Stimulated activated CD8-positive, alpha-beta memory T cell treated with anti-CD3 and anti-CD28 coated beads, Interleukin-12 subunit alpha, Interleukin-12 subunit beta, amount 100 ng/mL, for 1 hour (primary cell): Measurements from ENCODE around the gene CDH13.

Source experiments
- DNase-seq: peaks from one replicate; pipeline ENCODE4 v3.0.0-alpha.2; 2020; ENCODE audit warnings: low read depth

CDH13 gene

DNA sequence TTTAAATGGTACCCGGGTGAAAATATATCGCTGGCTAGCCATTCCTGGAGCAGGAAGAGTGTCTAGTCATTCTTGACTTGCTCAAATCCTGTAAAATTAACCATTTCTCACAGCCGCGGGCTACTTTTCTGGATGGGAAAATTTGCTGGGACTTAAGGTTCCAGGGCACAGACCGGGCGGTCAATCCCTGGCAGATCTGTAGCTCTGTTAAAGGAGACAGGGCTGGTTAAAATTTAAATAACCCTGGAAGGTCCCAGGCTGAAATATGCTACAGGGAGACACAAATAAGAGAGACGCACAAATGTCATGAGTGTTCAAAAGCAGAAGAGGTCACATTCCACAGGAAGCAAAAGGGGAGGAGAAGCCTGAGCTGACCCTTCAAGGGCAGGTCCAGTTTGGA, 951.4 kb downstream of the CDH13 start:
- DNase-seq = no peak

DNA sequence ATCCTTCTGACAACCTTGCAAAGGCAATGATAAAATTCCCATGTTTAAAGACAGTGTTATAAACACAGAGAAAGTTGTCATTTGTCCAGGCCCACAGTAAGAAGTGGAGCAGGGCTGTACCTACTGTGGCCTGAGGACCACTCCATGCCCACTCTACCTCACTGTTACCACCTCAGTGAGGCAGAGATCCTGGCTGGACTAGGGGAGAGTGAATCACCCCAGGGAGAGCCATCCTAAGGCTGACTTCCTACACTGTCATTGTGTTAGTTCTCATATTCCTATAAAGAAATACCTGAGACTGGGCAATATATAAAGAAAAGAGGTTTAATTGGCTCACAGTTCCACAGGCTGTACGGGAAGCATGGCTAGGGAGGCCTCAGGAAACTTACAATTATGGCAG, 952.3 kb downstream of the CDH13 start:
- DNase-seq = no peak

DNA sequence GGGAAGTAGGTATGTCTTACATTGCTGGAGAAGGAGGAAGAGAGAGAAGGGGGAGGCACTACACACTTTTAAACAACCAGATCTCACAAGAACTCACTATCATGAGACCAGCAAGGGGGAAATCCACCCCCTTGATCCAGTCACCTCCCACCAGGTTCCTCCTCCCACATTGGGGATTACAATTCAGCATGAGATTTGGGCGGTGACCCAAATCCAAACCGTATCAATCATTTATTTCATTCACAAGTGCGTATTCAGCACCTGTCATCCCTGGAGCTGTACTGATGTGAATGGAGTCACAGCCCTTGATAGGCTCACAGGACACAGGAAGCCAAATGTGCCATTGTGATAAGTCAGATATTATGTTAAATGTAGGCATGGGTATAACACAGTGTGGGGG, 952.7 kb downstream of the CDH13 start:
- DNase-seq = no peak

DNA sequence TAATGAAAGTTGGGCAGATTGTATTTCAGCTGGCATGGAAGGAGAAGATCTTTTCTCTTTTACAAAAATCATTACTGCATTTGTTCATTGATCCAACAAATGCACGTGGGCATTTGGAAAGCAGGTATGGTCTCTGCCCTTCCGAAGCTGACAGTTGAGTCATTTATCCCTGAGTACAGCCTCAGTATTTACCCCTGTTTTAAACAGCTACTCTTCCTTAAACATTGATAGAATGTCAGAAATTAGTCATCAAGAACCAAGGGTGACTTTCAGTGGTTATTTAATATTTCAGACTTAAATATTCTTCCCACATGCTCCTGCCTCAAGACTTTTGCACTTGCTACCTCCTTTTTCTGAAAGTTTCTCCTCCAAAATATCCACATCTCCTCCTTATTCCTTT, 954.3 kb downstream of the CDH13 start:
- DNase-seq = no peak

DNA sequence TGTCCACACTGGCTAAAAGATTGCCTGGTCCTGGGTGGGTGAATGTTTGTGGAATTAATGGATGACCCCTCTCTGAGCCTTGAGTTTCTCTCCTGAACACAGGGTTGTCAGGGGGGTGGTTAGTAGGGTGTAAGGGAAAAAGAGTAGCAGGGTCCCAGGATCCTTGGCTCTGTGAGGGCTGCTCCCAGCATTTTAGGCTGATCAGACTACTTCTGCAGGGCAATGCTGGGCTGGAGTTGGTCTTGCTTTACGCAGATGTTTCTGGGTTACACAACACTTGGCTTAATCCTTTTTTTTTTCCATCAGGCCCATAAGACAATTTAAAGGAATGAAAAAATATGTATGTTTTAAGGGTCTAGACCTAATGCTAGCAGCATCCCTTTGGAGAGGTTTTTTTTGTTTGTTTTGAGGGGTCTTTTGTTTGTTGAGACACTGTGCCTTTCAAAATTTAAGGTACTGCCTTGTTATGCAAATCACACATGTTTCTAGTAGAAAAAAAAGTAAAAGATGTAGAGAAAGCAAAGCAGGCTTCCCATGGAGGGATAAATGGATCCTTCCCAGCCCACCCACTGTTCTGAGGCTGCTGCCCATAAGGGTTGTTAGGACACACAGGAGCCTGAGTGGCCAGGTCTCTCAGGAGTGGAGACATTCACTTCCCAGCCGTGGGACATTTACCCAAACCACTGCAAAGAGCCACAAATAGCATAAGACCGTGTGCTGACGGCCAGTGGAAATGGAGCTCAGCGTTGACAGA, 955.4 kb downstream of the CDH13 start:
- no peak for DNase-seq

DNA sequence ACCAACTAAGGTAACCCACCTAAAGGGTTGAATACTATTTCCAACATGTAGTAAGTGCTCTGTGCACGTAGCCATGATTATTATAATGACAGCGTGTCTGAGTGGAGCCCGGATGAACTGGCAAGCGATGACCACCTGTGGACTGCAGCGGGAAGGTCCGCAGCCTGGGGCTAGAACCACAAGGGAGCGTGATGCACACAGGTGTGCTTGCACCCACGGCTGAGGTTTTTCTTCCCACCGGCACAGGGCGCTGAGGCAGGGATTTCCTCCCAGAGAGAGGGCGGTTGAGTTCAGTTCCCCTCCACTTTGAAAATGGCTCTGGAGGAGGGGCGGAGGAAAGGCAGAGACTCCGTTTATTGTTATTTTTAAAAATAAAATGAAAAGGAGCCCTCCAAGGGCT, 959.3 kb downstream of the CDH13 start:
- no peak for DNase-seq

DNA sequence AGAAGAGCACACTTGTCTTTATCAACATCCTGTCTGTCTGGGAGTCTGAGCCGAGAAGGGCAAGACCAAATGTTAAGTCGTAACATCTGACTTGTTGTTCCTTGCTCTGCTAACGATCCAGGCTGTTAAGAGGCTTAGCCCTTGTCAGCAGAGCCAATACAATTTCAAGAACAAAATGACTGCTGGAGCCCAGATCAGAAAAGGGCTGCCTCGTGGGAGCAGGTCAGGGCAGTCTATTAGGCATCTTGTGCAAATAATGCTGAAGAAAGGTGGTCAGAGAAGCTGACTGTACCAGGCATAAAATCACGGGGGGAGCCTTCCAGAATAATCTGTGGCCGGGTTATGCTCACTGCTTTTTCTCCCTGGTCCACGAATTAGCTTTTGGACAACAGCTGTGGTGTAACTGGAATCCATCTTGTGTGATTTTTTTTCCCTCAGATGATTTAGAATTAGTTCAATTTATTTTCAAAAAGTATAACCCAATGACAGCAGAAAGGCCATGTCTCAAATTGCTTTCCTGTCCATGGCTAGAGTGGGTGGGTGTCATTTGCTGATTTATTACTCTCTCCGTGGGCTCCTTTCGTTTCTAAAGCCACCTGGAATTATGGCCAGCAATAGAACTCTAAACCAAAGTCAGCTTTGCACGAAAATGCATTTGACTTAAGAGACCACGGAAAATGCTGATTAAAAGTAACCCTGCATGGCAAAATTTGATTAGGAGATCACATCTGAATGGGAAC, 959.9 kb downstream of the CDH13 start:
- no peak for DNase-seq

DNA sequence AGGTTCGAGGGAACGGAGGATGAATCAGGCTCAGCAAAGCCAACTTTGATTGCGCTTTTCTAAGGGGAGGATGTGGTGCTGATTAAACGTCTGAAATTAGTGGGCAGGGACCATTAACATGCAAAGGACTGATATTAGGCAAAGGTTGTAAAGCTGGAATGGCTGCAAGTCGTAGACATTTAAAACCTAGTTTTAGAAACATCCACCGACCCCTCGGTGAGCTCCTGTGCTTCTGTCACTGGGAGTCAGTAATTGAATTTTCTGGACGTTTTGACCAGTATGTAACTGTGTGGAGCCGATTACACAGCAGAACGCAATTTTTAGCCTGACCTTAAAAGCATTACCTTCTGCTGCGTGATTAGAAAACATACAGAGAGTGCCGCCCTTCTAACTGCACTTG, 960.4 kb downstream of the CDH13 start:
- no peak for DNase-seq

DNA sequence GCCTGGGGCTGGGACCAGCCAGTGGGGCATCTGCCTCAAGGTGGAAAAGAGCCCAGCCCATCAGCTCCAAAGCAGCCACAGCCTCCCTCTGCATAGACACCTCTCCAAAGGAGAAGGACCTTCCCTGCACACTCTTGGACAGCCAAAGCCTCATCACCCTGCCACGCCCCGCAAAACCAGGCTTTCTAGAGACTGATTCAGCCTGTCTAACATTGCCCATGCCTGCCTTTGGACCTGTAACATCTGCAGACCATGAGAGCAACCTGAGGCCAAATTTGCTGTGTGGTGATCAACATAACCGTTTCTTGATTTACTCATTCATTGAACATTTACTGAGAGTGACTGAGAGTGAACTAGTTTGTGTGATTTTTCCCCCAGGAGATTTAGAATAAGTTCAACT, 961.3 kb downstream of the CDH13 start:
- DNase-seq = no peak

DNA sequence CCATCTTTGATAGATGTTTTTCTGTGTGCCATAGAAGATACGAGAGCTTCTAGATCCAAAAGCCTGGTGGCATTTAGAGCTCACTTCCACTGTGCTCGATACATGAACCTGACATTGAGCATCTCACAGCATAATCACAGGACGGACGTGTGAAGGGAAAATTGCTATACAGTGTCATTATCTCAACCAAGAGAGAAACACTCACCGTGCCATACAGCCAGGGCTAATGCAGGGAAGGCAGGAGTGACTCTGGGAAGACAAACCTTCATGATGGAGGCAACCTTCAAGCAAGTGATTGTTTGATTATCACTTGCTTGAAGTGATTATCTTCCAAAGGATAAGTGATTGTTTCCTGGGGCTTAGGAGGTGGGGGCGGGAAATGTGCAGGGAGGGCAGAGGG, 962.8 kb downstream of the CDH13 start:
- no peak for DNase-seq

DNA sequence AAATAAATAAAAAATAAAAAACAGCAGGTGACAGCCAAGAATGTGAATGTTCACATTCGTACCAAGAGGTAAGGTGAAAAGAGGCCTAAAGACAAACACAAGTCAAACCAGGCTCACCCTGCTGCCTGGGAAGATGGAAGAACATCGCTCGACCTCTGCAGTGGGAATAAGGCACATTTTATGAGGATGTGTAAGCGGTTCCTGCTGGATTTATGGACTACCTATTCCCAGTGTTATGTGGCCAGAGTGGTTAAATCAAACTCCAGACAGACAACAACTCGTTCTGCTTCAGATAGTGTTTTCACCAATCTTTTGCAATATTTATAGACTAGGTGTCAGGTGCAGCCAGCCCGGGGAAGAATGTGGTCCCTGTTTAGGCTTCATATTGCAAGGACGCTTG, 966.0 kb downstream of the CDH13 start:
- no peak for DNase-seq

DNA sequence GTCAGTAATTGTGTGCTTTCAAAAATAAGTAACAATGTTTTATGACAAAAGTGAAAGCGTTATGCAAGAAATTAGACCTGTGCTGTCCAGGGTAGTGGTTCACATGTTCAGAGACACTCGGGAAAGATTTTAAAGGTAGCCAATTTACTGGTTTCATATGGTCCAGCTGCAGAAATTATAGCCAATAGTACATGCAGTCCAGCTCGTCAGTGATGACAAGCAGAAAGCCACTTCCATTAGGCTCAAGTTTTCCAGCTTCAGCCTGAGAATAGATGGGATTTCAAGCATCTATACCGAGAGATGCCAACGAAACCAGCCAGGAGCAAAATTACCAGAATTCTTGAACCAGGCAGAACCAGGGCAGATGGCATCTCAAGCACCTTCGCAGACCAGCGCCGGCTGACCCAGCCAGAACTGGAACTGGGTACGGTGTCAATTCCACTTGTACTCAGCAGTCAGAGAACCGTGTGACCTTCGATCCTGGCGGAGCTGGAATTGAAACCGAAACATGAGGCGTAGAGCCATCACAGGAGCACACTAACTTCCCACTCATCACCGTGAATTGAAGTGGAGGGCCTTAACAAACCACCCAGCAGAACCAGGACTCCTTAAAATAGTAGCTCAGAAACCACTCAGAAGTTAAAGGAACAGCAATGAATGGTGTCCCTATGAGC, 973.2 kb downstream of the CDH13 start:
- no peak for DNase-seq

DNA sequence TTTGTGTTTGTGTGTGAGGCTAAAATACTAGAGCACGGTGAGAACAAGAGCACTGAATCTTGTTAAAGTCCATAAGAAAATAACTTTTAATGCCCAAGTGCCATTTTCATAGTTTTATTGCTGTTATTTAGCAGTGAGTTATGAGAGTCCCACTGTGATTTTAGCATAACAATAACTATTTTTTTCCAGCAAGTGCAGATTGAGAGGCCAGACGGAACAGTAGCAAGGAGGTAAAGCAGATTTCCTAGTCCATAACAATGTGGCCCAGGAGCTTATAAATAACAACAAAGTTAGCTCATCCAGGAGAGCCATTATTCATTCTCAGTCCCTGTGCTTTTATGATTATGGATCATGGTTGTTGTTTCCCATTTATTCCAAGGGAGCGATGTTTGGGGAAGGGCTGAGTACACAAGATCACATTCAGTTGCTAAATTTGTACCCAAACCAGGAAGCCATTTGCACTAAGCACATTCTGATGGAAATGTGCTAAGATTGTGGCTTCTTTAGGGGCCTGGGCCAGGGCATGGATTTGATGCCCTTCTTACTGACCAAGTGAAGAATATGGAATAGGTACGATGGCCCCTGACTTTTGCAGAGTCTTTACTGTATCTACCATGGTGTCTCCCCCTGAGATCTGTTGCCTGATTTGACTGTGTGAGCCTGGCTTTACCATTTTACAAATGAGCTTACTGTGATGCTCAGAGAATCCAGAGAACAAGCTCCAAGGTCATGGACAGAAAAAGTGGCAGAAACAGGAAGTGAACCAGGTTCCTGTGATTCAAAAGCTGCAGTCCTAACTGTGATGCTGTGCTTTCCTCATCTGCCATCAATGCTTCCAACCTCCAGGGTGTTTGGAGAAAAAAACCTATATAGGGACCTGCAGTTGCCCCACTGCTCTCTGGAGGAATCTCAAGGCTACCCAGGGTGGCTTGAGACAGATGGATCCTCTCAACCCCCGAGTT, 976.3 kb downstream of the CDH13 start:
- DNase-seq = no peak

DNA sequence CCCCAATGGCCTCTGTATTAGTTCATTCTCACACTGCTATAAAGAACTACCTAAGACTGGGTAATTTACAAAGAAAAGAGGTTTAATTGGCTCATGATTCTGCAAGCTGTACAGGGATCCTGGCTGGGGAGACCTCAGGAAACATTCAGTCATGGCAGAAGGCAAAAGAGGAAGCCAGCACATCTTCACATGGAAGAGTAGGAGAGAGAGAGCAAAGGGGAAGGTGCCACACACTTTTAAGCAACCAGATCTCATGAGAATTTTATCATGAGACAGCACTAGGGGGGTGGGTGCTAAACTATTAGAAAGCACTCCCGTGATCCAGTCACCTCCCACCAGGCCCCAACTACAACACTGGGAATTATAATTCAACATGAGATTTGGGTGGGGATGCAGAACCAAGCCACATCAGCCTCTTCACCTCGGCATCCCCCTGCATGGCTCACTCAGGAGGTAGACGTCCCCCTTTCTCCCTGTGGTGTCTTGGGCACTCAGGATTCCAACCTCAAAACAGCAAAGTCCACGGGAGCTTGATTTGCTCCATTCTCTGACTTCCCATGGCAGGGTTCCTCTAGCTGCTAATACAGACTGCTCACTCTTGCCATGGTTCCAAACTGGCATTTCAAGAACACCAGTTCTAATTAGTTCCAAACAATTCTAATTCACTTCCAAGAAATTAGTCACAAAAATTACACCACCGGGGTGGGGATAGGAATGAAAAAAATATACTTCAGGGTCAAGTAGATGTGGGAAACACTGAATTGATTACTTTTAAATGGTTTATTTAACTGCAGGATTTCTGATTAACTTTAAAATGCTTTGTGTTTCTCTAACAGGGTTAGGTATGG, 977.2 kb downstream of the CDH13 start:
- no peak for DNase-seq

DNA sequence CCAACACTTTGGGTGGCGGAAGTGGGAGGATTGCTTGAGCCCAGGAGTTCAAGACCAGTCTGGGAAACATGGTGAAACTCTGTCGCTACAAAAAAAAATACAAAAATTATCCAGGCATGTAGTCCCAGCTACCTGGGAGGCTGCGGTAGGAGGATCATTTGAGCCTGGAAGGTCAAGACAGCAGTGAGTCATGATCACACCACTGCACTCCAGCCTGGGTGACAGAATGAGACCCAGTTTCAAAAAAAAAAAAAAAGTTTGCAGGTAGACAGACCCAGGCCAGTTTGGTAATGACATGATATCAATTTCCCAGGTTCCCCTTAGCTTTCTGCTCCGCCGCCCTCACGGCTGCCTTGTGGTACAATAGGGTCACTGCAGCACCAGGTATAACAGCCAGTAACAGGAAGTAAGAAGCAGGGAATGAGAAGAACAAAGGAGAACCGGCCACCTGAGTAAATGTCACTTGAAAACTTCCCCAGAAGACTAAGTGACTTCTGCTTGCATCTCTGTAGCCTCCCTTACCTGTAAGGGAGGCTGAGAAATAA, 979.8 kb downstream of the CDH13 start:
- no peak for DNase-seq

DNA sequence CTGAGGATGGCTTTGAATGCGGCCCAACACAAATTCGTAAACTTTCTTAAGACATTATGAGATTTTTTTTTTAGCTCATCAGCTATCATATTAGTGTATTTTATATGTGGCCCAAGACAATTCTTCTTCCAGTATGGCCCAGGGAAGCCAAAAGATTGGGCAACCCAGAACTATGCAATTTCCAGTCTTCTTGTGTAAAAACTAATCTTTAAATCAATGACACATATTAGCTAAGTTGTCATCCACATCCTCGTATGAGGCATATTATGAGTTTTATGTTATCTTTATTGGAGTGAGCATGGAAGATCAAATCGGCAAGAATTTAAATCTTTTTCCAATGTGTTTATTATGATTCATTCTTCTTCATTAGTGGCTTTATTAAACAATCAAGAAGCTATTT, 982.4 kb downstream of the CDH13 start:
- no peak for DNase-seq

DNA sequence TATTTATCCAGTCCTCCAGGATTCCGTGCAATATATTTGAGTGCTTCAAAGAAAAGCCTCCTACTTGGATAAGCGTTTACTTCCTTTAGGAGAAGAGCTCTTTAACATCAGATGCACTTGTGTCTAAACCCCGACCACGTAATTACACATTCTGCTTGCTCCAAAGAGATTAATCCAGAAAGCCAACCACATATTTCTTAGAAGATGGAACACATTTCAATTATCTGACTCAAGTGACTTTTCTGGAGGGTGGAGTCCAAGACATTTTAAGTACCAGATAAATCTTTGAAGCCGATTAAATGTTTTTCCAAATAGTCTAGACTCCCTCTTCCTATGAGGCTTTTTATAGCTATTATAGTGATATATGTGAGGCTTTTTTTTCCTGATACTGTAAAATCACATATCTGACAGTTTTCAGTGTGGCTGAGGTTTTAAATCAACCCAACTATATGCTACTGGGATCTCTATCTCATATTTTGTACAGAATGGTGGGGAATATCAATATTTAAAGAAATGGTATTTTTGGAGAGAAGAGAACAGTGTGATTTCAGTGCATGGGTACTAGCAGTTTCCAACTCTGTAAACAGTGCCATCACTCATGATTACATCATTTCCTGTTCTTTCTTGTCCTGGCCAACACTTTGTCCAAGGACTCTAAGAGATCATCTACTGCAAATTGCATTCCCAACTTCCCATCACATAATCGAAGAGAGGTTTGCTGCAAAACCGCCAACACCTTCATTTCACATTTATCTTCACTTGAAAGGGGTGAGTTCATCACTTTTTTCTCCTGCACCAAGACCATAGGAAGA, 988.6 kb downstream of the CDH13 start:
- DNase-seq = no peak

DNA sequence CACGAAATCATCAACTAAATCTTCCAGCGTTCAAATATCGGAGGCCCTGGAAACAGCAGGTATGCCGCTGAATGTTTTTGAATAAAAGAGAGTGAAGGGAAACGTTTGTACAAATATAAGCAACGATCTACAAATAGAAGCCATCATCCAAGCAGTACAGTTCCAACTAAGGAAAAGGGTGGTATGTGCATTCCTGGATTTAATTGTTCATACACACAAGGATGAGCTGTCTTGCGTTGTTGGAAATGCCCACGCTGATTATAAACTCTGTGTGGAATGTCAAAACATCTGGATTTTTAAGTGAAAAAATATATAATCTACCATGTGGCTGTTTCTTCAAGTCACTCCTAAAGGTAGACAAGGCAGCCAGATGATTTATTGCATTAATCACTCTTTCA, 989.2 kb downstream of the CDH13 start:
- DNase-seq = no peak

DNA sequence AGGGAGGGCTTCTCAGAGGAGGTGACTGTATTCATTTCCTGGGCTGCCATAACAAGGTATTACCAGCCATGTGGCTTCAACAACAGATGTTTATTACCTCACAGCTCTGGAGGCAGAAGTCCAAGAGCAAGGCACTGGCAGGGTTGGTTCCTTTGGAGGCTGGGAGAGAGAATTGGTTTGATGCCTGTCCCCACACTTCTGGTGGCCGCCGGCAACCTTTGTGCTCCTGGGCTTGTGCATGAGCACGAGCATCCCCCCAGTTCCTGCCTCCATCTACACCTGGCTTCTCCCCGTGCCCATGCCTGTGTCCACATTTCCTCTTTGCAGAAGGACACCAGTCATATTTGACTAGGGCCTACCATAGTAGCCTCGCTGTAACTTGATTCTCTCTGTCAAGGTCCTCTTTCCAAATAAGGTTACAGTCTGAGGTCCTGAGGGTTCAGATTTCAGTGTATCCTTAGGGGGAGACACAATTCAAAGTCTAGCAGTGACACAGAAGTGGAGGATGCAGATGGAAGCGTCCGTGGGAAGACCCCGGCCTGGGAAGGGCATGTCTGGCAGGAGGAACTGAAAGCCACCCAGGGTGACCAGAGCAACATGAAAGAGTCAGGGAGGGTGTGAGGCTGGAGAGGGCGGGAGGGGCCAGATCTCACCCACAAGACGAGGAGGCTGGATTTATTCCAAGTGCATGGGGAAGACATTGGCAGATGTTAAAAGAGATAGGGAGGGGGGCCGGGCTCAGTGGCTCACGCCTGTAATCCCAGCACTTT, 992.8 kb downstream of the CDH13 start:
- no peak for DNase-seq
